Fibroblast of skin of left quadriceps (primary cell): ENCODE results near the gene POLR2L.

Experiments used
- DNase-seq, 2 experiments: peaks; one replicate each; pipeline ENCODE4 v3.0.0-alpha.2; 2013; ENCODE audit warnings: low read depth in 2 of 2

POLR2L gene

DNA sequence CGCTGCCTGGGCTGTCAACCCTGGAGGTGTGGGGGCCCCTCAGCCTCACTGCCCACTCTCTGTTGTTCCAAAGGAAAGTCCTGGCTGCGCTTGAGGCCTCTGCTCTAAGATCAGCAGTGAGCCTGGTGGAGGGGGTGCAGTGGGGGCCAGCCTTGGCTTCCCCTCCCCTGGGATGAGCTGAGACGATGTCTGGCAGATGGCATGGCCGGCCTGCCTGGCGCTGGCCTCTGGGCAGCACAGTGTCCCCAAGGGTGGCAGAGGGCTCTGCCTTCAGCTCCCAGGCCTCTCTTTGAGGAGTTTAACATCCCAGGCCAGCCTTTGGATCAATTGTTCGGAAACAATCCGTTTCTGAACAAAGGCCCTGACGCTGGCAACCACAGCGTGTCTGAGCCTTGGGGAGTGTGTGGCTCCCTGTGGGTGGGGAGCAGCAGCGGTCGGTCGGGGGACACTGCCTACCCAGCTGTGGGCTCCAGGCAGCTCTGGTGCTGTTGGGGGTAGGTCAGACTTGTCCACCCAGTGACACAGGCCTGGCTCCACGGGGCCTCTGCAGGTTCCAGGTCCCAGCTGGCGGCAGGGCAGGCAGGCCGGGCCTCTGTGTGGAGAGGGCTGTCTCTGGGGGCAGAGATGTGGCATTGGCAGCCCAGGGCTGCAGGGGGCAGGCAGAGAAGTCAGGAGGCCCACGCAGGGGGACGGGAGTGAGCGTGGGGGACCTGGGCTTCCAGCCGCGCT, 12.4 kb upstream of the POLR2L start:
- DNase-seq = no peak

DNA sequence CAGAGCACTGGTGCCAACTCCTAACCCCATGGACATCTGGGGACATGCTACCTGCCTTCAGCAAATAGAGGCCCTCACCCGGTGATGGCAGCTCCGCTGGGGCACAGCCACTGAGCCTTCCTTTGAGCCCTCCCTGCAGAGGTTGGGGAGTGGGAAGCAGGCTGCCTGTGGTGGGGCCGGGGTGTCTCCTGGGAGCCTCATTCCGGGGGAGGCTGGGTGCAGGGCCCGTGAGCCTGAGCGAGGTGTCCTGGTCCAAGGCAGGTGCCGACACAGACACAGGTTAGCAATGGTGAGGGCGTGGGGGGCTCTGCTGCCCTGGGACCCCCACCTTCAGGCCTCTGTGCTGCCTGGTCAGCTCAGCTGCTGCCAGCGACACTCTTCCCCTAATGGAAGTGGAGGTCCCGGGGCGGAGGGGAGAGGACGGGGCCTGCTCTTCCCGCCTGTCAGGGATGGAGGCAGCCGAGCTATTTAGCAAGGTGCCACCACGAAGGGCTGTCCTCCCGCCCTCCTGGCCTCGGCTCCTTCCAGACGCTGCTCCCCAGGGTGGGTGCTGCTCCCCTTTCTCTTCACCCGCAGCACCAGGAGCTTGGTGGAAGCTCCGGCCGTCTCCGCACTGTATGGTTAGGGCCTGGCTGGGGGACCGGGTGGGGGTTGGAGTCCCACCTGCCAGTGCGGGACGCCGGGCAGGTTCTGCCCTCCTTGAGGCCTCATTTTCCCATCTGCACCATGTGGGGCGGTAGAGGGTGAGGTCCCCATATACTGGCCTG, 11.5 kb upstream of the POLR2L start:
- DNase-seq = no peak

DNA sequence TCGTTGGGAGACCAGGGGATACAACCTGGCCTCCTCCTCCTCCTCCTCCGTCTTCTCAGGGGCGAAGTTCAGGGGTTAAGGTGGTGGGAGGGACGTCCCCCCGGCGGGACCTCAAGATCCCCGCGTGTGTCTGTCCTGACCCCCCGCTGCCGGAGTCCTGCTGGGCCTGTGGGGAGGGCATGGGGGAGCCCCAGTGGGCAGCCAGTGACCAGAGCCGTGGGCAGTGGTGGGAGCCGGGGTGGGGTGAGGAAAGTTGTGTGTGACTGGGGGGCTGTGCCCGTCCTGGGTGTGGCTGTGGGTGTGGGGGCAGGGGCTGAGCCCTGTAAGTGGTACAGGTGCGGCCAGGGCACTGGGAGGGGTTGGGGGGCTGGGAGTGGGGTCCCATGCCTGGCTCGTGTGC, 10.4 kb upstream of the POLR2L start:
- no peak for DNase-seq

DNA sequence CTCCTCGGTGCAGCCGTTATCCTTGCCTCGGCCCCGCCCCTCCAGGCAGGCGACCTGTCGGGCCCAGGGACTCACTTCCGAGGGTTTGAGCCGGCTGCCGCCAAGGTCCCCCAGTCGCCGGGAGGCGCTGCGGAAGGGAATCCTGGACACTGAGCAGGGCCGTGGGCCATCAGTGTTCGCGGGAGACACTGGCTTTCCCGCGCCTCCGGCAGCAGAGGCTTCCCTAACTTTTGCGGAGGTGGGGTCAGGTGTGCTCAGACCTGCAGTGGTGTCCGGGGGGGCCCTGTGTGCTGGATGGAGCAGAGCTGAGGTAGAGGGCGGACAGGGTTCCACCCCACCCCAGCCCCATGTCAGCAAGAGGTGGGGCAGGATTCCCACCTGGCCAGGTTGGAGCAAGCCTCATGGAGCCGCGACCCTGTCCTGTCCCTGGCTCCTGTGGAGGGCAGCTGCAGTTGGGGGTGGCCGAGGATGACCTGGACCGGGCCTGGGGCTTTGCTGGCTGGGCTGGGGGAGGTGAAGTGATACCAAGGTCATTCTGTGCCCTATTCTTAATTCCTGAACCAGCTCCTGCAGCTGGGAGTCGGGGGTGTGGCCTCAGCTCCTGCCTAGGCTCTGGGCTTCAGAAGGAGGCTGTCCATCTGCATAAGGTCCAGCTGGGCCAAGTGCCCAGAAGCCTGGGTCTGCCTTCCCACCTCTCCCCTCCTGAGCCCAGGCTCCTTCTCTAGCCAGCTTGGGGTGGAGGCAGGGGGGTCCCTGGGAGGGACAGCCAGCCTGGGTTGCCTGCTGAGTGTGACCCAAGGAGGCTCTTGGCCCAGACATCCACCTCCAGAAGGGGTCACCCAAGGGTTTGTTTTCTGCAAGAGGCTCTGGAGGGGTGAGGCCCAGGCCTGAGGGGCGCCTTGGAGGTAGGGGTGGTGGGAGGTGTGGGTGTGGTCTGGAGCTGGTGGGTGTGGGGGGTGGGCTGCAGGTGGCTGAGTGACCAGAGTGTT, 8.7 kb upstream of the POLR2L start:
- DNase-seq = no peak

DNA sequence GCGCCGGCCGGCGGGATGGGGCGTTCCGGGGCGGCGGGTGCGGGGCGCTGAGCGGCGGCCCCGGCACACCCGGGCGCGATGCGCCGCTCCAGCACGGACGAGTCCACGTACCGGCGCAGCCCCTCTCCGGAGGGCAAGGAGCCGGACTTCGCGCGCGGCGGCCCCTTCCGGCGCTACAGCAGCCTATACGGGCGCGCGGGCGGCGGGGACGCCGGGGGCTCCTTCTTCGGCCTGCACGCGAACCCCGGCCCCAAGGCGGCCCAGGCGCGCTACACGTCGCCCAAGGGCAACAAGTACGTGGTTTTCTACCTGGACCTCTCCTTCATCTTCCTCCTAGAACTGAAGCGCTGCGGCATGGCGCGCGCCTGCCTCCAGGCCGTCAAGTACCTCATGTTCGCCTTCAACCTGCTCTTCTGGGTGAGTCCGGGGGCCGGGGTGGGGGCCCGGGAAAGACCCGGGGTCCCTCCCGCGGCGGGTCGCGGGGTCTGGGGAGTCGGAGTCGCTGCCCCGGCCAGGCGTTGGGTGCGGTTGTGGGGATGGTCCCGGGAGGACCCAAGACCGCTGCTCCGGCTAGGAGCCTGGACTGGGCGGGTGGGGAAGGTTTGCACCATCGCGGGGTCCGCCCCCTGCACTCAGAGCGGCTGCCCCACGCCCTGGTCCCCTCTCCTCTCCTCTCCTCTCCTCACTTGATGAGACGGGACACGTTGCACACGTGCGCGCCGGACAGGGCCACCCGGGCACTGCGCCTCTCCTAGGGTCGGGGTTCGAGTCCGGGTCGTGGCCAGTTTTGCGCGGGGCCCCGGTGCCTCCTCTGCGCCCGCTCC, 7.8 kb upstream of the POLR2L start:
- no peak for DNase-seq

DNA sequence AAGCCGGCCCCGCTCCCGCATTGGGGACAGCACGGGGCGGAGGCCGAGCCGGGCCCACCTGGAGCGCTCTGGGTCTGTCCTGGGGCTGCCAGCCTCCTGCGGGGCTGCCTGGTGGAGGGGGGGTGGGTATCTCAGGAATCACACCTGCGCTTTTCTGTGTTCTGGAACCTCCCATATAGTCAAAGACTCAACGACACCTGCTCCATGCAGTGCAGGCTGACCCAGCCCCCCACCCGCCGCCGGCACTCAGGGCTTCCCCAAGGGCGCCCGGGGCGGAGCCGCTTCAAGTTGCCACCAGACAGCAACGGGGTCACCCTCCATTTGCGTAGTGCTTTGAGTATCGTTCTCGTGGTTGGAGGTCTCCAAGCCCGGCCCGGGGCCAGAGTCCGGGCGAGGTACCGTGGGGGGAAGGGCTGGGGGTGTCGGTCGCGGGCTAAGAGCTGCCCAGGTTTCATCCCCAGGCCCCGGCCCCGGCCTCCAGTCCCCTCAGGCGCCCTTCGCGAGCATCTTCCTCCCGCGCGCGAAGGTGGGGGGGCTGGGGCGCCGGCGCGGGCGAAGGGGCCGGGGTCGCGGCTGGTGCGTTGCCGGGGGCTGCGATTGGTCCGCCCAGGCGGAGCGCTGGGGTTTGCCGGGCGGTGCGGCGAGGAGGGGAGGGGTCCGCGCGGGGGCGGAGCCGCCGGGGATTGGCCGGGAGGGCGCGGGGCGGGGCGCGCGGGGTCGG, 6.9 kb upstream of the POLR2L start:
- no peak for DNase-seq

DNA sequence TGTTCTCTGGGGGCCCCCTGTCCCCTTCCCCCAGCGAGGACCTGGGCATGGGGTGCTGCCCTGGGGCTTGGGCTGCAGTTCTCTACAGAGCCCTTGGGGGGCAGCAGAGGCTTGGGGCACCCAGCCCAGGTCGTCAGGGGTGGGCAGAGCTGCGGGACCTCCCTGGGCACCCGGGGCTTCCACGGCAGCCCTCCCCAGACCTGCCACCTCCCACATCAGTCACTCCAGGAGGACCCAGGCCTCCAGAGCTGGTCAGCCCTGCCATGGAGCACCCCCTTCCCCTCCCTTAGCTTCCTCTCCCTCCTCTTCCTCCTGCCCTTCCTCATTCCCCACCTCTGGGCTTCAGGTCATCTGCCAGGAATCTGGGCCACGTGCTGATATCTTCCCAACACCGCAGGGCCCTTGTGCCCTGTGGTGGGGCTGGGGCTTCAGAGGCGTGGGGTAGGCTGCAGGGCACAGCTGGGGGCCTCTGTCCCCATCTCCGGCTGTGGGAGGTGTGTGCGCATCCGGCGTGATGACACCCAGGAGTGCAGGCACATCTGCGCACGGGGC, 6.1 kb upstream of the POLR2L start:
- DNase-seq = no peak

DNA sequence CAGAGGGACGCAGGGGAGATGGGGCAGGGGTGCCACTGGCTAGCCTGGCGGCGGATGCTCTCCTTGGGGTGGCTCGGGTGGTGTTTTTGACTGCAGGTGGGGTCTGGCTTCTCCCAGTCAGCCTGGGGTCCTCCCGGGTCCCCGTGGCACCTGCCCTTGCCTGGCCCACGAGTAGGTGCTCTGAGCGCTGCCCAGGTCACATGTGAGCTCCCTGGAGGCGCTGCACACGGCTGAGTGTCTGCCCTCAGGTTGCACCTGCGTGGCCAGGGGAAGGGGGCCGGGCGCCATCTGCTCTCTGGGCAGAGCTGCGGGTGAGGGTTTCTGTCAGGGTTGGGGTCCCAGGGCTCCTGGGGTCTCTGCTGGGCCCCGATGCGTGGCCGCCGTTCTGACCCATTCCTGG, 5.5 kb upstream of the POLR2L start:
- no peak for DNase-seq

DNA sequence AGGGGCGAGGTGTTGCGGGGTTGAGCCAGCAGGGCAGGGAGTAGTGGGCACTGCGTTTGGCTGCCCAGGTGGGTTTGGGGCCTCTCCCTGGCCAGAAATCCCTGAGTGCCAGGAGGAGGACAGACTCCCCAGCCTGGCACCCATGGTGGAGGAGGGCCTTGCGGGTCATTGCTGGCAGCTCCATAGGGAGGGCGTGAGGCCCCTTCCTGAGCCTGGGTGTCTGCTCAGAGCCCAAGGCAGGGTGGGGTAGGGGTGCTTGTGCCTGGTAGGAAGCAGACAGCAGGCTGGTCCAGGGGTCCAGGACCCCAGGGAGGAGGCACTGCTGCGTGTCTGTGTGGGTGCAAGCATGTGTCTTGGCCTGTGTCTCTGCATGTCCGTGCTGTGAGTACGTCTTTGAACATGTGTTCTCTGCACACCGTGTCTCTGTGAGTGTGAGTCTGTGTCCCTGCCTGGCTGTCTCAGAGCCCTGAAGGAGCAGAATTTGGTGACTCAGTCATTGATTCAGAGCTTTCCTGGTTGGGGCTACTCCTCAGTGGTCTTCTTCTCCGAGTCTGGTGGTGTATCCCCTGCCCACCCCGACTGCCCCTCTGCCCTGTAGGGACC, 4.3 kb upstream of the POLR2L start:
- DNase-seq = no peak

DNA sequence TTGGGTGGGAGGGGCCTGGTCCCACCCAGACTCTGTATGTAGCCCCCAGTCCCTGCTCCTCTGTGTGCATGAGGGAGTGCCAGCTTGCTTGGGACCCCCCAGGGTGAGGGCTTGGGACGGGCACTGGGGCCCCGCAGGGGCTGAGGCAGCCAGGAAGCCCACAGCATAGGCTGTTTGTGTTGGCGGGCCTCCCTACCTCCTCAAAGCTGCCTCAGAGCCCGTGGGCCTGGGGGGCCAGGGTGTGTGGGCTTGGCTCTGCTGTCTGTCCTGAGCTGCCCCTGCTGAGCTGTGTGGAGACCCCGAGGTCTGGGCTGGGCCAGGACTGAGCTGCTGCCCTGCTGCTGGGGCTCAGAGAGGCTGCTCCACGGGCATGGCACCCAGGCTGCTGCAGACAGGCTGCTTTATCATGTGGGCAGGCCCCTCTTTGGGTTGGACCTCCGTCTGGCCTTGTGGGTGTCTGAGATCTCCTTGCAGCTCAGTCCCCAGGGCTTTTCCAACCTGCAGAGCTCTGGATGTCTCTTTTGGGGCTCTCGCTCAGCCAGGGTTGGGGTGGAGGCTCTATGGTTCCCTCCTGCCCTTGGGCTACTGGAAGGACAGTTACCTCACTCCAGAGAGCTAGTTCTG, 3.7 kb upstream of the POLR2L start:
- DNase-seq = no peak

DNA sequence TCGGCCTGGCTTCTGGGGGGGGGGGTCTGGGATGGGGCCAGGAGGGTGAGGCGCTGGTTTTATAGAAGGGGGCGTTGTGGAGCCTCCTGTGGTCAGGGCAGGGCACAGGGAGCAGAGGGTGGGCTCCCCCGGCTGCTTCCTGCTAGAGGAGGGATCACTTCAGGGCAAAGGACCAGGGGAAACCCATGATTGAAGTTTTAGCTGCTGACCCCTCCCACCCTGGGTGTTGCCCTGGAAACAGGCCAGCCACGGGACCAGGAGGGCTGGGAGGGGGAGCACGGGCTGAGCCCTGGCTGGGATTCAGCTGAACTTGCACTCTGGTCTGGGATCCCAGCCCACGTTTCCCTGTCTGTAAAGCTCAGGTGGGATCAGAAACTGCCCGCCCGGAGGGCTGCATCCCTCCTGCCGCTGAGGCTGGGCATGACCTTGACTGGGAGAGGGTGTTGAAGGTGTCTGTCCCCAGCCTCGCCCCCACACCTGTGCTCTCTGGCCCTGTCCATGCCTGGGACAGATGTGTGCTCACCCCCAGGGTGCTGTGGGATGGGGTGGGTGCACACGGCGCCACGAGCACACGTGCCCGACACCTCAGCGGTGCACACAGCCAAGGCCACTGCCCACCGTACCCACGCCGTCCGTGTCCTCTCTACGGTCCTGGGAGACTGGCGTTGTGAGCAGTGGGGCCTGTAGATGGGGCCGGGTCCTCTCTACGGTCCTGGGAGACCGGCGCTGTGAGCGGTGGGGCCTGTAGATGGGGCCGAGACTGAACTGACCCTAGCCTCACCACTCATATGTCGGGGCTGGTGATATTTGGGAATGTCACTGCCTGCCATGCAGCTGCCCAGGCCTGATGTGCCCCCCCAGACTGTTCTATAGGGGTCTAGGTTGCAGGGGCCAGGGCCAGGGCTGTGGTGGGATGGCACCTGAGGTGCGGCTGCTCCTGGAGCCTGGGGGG, 2.6 kb upstream of the POLR2L start:
- peak; percentile 74 to 77 for DNase-seq

DNA sequence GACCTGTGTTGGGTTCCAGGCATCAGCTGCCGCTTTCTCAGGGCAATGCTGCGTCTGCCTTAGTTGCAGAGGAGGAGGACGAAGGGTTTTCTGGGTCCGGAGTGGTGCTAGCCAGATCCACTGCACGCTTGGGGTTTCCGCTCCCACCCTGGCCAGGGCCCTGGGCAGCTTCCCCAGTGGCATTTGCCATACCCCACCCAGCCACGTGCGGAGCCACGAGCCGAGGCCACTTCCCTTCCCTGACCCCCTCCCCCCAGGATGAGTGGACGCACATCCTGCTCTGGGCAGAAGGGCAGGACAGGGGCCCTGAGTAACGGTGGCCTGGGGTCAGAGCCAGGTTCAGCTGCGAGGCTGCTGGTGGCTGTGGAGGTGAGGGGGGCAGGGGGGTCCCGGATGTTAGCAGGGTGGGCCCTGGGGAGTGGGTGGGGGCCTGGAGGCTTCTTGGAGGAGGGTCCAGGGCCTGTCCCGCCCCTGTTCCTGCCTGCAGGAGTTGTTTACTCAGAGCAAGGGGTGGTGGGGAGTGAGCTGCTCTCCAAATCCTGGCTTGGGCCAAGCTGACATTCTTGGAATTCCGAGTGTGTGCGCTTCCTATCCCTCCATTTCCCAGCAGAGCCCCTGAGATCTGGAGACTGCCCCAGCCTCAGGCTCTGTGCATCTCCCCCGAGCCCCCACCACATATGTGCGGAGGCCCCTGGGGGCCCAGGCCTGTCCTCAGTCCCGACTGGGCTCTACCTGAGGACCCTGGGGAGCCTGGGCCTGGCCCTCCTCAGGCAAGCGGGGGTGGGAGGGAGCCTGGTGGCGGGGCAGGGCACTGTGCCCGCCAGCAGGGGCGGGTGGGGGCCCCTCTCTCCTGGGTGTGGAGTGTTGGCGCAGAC, 1.7 kb upstream of the POLR2L start:
- peak; percentile 90 for DNase-seq

DNA sequence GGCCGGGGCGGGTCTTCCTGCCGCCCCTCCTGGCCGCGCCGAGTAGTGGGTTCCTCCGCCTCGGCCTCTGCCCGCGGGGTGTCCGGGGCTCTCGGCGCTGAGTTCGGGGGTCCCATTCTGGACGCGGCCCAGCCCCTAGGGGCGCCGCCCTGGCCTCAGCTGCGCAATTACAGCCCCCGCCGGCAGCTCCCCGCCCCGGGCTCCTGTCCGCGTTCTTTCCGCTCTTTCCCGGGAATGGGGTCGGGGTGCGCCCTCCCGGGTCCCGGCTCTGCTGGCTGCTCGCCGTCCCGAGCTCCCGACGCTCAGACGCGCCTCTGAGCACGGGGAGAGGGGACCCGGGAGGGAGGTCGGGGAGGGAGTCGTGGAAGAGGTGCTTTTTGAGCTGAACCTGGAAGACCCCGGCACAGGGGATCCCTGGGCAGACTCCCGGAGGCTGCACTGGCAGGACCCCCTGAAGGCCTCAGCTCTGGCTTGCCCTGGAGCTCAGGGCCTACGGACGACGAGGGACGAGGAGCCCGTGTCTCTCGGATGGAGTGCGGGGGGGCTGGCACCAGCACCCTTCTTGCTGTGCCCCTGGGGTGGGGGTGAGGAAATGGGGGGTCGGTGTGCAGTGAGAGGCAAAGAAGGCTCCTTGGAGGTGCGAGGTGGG, 881 bp upstream of the POLR2L start:
- no peak for DNase-seq

DNA sequence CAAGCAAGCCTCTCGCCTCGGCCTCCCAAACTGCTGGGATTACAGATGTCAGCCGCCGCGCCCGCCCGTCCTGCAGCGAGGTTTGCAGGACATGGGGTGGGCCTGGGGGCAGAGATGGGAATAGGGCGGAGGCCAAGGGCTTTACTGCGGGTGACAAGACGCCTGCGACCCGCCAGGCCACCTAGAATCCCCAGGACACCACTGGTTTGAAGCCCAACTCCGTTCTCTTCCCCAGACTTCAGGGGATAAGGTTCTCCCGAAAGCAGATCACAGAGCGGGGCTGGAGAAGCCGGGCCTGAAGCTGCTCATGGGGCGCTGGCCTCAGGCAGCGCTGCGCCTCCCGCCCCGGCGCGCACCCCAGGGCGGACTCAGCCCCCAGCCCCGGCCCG, 354 bp downstream of the POLR2L start:
- no peak for DNase-seq

DNA sequence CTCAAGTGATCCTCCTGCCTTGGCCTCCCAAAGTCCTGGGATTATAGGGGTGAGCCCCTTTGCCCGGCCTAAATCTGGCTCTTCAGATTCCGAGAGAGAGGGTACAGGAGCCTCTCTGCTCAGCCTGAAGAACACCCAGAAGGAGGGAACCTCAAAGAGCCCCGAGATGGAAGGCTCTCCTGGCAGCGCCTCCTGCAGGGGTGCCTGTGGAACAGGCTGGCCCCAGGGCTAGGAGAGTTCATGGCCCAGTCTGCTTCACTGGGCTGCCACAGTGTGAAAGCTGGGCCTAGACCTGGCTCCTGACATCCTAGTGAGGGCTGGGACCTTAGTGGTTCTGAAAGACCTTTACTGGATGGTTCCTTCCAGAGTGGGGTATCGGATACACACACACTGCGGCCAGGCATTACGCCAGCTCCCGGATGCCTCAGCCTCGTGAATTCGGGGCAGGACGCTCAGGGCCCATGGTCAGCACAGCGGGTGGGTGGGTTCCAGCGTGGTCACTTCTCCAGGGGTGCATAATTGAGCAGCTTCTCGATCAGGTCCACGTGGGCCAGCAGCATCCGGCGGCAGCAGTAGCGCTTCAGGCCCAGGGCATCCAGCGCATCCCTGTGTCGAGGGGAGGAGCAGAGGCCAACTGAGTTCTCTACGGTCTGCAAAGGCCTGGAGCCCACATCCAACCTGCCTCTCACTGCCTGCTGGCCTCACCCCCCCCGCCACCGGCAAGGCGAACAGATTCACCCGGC, 2.3 kb downstream of the POLR2L start:
- DNase-seq = no peak

DNA sequence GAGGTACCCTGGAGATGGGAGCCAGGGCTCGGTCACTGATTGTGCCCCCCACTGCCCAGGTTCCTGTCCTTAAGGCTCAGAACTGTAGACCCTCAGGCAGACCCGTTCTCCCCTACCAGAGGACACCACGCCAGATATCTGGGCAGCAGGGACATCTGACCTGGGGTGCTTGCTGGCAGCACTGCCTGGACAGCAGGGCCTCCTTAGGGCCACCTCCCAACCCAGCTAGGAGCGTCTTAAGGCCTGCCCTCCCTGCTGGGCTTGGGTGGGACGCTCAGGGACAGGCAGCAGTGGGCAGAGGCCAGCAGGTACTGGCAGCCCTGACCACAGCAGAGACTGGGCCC, 3.1 kb downstream of the POLR2L start:
- DNase-seq = no peak
